ENCODE data around the gene RAB1A. TPM values are rescaled to one million over a fixed set of nuclear protein-coding genes. Genes with fewer than 3 reads are reported as not detected.

Gene RAB1A
- total RNA-seq, 3 donors from 2014 or later, result 73.6 to 78.5 (median 73.6) TPM

DNA sequence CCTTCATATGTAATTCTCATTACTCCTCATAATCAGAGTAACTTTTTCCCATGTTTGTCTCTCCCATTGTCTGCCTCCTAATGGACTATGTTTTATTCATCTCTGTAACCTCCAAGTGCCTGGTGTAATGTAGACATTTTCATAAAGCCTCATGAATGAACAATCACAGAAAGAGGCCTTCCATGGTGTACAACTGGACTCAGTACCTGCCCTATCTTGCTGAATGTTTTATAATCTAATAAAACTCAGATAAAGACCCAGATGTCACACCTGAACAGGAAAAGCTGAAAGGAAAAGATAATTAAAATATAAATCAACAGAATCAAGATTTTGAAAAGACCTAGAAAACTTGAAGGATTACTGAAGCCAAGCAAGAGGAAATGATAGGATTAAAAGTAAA is 36.7 kb downstream of the RAB1A start:
- Mint-ChIP-seq H3K36me3 (ENCODE audit: insufficient read depth) (peaks cover 27% of the 10 kb centered on the region), H3K4me1 (ENCODE audit: low read depth) (peaks cover 11% of the 10 kb centered on the region), H3K27me3 (ENCODE audit: low read depth) (no peaks in the 10 kb centered on the region), H3K4me3 (no peak overlapping the region), H3K9me3 (no peaks in the 10 kb centered on the region)
- DNase-seq (no peak), ATAC-seq (no peak)

DNA sequence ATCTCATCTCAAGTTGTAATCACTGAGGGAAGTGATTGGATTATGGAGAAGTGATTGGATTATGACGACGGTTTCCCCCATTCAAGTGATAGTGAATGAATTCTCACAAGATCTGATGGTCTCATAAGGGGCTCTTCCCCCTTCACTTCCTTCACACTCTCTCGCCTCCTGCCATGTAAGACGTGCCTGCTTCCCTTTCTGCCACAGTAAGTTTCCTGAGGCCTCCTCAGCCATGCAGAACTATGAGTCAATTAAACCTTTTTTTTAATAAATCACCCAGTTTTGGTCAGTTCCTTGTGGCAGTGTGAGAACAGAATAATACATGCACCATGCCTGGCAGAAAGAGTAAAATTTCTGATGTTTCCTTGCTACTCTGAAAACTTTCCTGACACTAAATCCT is 37.1 kb downstream of the RAB1A start:
- H3K36me3 Mint-ChIP-seq (ENCODE audit: insufficient read depth), result peaks cover 30% of the 10 kb centered on the region
- H3K27me3 Mint-ChIP-seq (ENCODE audit: low read depth), result no peaks in the 10 kb centered on the region
- no peak overlapping the region for H3K4me3 Mint-ChIP-seq
- H3K9me3 Mint-ChIP-seq, result no peaks in the 10 kb centered on the region
- DNase-seq (no peak), ATAC-seq (no peak)
- peaks cover 14% of the 10 kb centered on the region for H3K4me1 Mint-ChIP-seq (ENCODE audit: low read depth)

DNA sequence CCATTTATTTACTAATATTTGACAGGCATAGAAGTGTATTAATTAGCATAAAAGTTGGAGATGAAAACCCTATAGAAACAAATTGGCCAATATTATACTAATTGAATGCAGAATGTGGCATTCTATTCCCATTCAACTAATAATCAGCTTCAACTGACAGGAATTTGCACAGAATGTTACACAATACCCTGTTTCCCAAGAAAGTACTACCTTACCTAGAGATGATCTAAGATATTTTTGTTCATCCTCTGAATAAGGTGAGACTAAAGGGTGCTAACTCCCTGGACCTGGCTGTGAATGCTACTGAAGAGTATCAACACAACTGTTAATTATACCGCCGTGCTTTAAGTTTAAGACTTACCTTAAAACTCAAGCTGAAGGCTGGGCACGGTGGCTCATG is 44.8 kb downstream of the RAB1A start:
- ATAC-seq, result no peak
- Mint-ChIP-seq H3K27me3 (ENCODE audit: low read depth) (no peaks in the 10 kb centered on the region), H3K9me3 (no peaks in the 10 kb centered on the region), H3K36me3 (ENCODE audit: insufficient read depth) (peaks cover 28% of the 10 kb centered on the region), H3K4me3 (no peak overlapping the region), H3K4me1 (ENCODE audit: low read depth) (peaks cover 9% of the 10 kb centered on the region)
- no peak for DNase-seq

DNA sequence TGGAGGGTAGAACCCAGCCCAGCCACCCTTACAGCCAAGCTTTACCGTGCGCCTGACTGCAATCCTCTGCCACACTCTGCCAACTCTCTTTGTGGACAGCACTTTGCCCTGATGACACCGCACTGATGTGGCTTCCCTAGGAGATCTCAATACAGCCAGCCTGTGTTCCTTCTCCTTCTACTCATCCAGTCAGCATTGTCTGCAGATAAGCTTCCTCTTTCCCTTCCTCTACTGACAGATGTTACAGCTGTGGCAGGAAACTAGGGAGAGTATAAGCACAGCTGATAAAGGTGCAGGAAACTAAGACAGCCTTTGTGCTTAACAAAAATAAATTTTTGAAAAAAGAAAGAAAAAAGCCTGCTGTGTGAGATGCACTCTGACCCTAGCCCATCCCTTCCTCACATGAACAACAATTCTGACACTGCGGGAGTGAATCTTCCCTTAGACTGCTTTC is 48.6 kb downstream of the RAB1A start:
- Mint-ChIP-seq H3K4me1 (ENCODE audit: low read depth) (peaks cover 3% of the 10 kb centered on the region), H3K9me3 (no peaks in the 10 kb centered on the region), H3K36me3 (ENCODE audit: insufficient read depth) (peaks cover 23% of the 10 kb centered on the region), H3K4me3 (no peak overlapping the region), H3K27me3 (ENCODE audit: low read depth) (no peaks in the 10 kb centered on the region)
- ATAC-seq (no peak), DNase-seq (no peak)

DNA sequence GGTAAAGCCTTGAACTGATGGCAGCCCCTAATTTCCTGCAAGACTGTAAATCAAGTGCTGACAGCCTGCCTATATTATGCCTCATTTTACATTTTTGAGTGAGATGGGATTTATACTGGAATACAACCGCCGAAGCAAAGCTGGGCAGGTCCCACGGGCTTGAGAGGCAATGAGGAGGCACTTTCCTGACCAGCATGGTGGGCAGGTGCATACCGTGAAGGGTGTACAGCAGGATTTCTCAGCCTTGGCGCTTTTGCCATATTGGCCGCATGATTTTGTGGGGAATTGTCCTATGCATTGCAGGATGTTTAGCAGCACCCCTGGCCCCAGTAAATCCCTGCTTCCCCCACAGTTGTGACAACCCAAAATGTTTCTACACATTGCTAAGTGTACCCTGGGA is 50.9 kb downstream of the RAB1A start:
- peaks cover 20% of the 10 kb centered on the region for H3K36me3 Mint-ChIP-seq (ENCODE audit: insufficient read depth)
- no peak for ATAC-seq
- H3K4me3 Mint-ChIP-seq, result no peak overlapping the region

DNA sequence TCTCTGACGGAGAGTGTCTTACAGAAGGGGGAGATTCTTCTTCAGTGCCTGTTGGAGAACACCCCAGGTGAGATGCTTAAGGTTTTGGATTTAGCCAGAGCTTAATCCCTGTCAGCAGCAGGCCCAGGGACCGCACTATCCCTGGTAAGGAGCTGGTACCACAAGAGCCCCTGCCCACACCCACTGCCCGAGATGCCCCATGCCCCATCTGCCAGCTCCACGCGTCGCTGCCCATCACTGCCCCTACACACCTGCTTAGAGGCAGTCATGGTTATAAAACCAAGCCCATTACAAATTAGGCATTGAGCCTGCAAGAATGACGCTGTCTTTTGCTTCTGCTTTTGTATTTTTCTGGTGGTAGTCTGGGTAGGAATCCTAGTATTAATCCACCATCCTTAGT is 52.0 kb downstream of the RAB1A start:
- no peak for ATAC-seq
- H3K4me3 Mint-ChIP-seq, result no peak overlapping the region
- no peaks in the 10 kb centered on the region for H3K27me3 Mint-ChIP-seq (ENCODE audit: low read depth)
- H3K4me1 Mint-ChIP-seq (ENCODE audit: low read depth), result peaks cover 2% of the 10 kb centered on the region
- no peaks in the 10 kb centered on the region for H3K9me3 Mint-ChIP-seq
- peaks cover 13% of the 10 kb centered on the region for H3K36me3 Mint-ChIP-seq (ENCODE audit: insufficient read depth)
- no peak for DNase-seq

More for the DNA sequence above, 50.9 kb downstream of the RAB1A start:
- Mint-ChIP-seq H3K27me3 (ENCODE audit: low read depth) (no peaks in the 10 kb centered on the region), H3K4me1 (ENCODE audit: low read depth) (peaks cover 3% of the 10 kb centered on the region), H3K9me3 (no peaks in the 10 kb centered on the region)
- DNase-seq, result no peak

DNA sequence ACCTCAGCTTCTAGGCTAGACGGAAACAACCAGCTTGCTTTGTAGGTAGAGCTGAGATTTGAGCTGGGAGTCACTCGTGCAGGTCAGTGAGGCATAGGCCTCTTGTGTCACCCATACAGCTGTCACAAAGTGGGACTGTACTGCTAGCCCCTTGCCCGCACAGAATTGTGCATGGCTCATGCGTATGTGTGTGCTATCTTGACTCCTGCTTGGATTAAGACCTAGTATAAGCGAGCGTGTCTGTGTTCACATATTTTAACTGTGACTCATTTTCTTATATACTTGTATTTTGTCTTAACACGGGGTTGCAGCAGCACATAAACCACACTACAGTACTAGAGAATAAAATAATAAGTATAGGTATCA is 53.6 kb downstream of the RAB1A start:
- Mint-ChIP-seq H3K36me3 (ENCODE audit: insufficient read depth) (peaks cover 12% of the 10 kb centered on the region), H3K4me3 (no peak overlapping the region), H3K4me1 (ENCODE audit: low read depth) (peaks cover 2% of the 10 kb centered on the region), H3K27me3 (ENCODE audit: low read depth) (no peaks in the 10 kb centered on the region), H3K9me3 (no peaks in the 10 kb centered on the region)
- ATAC-seq (no peak), DNase-seq (no peak)

DNA sequence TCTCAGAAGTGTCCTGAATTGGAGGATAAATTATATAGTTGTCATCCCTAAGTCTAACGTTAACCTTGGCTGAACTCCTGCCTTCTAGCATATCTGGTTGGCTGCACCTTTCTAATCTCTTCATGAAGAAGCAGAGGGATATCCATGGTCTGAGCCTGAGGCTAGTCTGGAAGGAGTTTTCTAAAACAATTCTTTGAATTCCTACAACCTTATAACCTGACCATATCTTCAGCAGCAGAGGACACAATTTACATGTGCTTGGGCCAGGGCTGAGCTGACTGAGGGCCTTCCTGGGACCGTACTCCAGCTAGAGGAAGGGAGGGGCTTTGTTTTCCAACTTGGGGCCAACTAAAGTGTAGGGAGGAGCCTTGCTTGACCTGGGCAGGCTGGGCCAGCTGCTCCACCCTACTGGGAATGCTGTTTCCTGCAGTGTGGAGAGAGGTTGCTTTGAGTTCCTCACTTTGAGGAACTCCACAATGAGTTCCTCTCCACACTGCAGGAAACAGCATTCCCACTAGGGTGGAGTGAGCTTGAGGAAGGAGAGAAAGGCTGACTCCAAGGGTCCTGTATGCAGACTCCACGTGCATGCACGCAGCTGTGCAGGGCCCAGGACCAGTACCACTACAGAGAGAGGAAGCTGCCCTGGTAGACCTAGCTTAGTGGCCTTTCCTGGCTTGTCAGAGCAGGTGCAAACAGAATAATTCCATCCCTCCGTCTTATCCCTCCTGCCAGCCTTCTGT is 54.1 kb downstream of the RAB1A start:
- H3K4me3 Mint-ChIP-seq, result no peak overlapping the region
- no peaks in the 10 kb centered on the region for H3K27me3 Mint-ChIP-seq (ENCODE audit: low read depth)
- no peaks in the 10 kb centered on the region for H3K9me3 Mint-ChIP-seq
- DNase-seq, result no peak
- H3K36me3 Mint-ChIP-seq (ENCODE audit: insufficient read depth), result peaks cover 14% of the 10 kb centered on the region
- no peak for ATAC-seq
- peaks cover 2% of the 10 kb centered on the region for H3K4me1 Mint-ChIP-seq (ENCODE audit: low read depth)

DNA sequence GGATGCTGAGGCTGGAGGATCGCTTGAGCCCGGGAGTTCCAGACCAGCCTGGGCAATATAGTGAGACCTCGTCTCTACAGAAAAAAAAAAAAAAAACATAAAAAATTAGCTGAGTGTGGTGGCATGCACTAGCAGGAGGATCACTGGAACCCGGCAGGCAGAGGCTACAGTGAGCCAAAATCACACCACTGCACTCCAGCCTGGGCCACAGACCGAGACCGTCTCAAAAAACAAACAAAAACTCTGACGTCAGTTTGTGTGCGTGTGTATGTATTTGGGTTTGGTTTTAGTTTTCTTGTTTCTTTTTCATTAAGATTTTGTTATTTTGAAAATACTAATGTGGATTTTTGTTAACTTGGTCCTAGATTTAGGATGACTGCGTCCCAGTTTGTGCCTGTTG is 54.7 kb downstream of the RAB1A start:
- Mint-ChIP-seq H3K9me3 (no peaks in the 10 kb centered on the region), H3K4me1 (ENCODE audit: low read depth) (peaks cover 6% of the 10 kb centered on the region), H3K4me3 (no peak overlapping the region), H3K36me3 (ENCODE audit: insufficient read depth) (peaks cover 14% of the 10 kb centered on the region), H3K27me3 (ENCODE audit: low read depth) (no peaks in the 10 kb centered on the region)
- ATAC-seq (no peak), DNase-seq (no peak)

DNA sequence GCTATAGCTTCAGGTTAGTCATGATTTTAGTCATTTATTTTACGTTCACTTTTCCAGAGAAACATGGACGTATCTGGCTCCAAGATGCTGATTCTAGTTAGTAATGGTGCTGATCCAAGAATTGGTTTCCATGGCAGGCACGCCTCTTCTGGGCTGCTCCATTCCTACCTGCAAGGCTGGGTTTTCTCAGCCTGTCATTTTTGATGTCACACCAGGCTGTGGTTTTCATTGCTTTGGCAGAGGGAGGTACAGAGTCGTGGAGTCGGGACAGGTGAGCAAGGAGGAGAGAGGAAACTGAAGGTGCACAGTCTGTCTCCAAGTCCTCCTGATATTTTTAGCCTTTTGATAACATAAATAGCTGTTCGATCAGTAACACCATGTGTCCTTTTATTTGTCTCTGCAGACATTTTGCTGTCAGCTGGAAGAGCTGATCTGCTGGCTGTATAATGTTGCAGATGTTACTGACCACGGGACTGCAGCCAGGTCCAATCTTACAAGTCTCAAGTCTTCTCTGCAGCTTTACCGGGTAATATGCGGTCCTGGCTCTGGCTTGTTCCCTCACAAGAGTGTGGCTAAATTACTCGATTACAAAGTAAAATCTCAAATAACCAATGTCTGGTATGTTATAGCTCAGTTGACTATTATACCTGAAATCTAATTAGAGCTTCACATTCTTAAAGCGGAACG is 55.9 kb downstream of the RAB1A start:
- Mint-ChIP-seq H3K27me3 (ENCODE audit: low read depth) (no peaks in the 10 kb centered on the region), H3K4me3 (no peak overlapping the region), H3K36me3 (ENCODE audit: insufficient read depth) (peaks cover 14% of the 10 kb centered on the region), H3K4me1 (ENCODE audit: low read depth) (peaks cover 6% of the 10 kb centered on the region), H3K9me3 (no peaks in the 10 kb centered on the region)
- ATAC-seq (no peak), DNase-seq (no peak)

DNA sequence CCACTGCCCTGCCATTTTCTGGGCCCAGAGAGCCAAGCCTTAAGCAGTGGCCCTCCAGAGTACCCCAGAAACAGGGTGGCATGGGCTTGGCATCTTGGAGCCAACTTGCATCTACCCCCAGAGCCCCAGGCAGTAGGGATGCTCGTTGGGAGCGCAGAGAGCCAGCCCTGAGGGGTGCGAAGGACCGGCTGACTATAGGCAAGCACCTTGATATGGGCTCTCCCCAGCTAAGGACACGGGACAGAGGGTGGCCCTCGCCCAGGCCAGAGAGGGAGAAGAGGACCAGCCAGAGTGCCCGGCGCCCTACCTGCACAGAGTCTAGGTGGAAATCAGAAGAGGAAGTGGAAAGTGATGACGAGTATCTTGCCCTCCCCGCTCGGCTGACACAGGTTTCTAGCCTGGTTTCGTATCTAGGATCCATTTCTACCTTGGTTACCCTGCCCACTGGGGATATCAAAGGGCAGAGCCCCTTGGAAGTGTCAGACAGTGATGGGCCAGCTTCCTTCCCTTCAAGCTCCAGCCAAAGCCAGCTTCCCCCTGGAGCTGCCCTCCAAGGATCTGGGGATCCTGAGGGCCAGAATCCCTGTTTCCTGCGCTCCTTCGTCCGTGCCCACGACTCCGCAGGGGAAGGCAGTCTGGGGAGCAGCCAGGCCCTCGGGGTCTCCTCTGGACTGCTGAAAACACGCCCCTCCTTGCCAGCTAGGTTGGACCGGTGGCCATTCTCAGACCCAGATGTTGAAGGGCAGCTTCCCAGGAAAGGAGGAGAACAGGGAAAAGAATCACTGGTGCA is 57.5 kb downstream of the RAB1A start:
- peaks cover 19% of the 10 kb centered on the region for H3K4me1 Mint-ChIP-seq (ENCODE audit: low read depth)
- no peaks in the 10 kb centered on the region for H3K27me3 Mint-ChIP-seq (ENCODE audit: low read depth)
- H3K36me3 Mint-ChIP-seq (ENCODE audit: insufficient read depth), result peaks cover 9% of the 10 kb centered on the region
- ATAC-seq (no peak), DNase-seq (no peak)
- no peaks in the 10 kb centered on the region for H3K9me3 Mint-ChIP-seq
- no peak overlapping the region for H3K4me3 Mint-ChIP-seq

DNA sequence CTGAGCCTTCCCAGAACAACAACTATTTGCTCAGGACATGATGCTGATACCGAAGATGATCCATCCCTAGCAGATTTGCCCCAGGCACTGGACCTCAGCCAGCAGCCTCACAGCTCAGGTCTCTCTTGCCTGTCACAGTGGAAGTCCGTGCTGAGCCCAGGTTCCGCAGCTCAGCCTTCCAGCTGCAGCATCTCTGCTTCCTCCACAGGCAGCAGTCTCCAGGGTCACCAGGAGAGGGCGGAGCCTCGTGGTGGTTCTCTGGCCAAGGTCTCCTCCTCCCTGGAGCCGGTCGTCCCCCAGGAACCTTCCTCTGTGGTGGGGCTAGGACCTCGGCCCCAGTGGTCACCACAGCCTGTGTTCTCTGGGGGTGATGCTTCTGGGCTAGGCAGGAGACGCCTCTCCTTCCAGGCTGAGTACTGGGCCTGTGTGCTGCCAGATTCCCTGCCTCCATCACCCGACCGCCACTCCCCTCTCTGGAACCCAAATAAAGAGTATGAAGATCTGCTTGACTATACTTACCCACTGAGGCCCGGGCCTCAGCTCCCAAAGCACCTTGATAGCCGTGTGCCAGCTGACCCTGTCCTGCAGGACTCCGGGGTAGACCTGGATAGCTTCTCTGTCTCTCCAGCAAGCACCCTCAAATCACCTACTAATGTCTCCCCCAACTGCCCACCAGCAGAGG is 58.3 kb downstream of the RAB1A start:
- peaks cover 24% of the 10 kb centered on the region for H3K4me1 Mint-ChIP-seq (ENCODE audit: low read depth)
- H3K9me3 Mint-ChIP-seq, result no peaks in the 10 kb centered on the region
- DNase-seq (no peak), ATAC-seq (no peak)
- H3K4me3 Mint-ChIP-seq, result no peak overlapping the region
- peaks cover 9% of the 10 kb centered on the region for H3K36me3 Mint-ChIP-seq (ENCODE audit: insufficient read depth)
- H3K27me3 Mint-ChIP-seq (ENCODE audit: low read depth), result no peaks in the 10 kb centered on the region

DNA sequence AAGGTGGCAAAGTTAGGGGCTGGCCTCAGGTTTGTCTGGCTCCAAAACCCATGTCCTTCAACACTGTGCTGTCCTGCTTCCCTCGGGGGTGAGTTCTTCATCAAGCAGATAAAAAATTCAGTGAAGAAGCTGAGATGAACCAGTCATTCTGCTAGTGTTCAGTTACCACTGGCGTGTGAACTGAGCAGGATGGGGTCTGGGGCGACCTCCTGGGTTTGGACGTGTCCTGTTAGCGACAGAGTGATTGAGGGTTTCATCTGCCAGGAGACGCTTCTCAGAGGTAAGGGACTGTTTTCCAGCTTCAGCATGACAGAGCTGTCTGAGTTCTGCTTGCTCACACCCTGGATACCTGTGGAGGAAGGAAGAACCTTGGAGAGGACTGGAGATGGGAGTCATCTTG is 59.0 kb downstream of the RAB1A start:
- ATAC-seq (no peak), DNase-seq (no peak)
- Mint-ChIP-seq H3K4me1 (ENCODE audit: low read depth) (peaks cover 24% of the 10 kb centered on the region), H3K27me3 (ENCODE audit: low read depth) (no peaks in the 10 kb centered on the region), H3K36me3 (ENCODE audit: insufficient read depth) (peaks cover 8% of the 10 kb centered on the region), H3K9me3 (no peaks in the 10 kb centered on the region), H3K4me3 (no peak overlapping the region)

DNA sequence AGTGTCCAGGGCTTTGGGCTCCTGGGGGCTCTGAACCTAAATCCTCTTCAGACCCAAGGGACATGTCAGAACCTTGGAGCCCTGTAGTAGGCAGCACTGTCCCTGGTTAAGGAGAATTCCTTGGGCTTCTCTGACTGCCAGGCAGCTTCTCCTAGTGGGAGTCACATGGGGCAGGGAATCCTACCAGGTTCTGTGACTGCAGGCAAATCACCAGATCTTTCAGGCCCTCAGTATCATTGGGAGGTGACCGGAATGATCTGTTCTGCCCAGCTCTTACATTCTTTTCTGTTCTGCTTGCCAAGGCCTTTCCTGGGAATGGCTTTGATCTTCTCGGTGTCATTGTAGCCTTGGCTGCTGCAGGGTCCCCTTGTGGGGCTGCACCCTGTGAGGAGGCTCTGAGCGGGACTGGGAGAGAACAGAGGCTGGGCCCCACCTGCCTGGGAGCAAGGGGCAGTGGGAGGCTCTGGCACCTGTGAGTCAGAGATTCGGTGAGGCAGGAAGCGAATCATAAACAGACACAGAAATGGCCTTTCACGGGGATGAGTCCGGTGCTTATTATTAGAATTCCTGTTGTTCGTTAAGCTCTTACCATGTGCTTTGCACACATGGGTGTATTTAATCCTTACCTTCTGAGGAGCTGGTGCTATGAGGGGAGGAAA is 59.6 kb downstream of the RAB1A start:
- Mint-ChIP-seq H3K27me3 (ENCODE audit: low read depth) (no peaks in the 10 kb centered on the region), H3K4me1 (ENCODE audit: low read depth) (peaks cover 27% of the 10 kb centered on the region), H3K9me3 (no peaks in the 10 kb centered on the region), H3K4me3 (no peak overlapping the region), H3K36me3 (ENCODE audit: insufficient read depth) (peaks cover 8% of the 10 kb centered on the region)
- ATAC-seq, result no peak
- no peak for DNase-seq
